Retinal pigment epithelial cell (primary cell): Measurements from ENCODE around the gene VEGFD.
A peak's percentile ranks its signal among the peaks of the same experiment; 100 is the strongest.

Experiments used
- DNase-seq: peaks from one replicate; pipeline ENCODE4 v3.0.0-alpha.2; 2010; ENCODE audit warnings: low read depth
- H3K4me3 ChIP-seq: 2 replicates; pipeline ENCODE4 v1.5.1; 2011; ENCODE audit warnings: mild to moderate bottlenecking, low read length, control low read depth, moderate library complexity
- TF ChIP-seq, protein P1 (sequence below): conservative IDR thresholded peaks from 2 replicates; pipeline ENCODE4 v1.5.1; 2011; ENCODE audit warnings: low read depth, low read length, control low read depth, inconsistent platforms

VEGFD gene

DNA sequence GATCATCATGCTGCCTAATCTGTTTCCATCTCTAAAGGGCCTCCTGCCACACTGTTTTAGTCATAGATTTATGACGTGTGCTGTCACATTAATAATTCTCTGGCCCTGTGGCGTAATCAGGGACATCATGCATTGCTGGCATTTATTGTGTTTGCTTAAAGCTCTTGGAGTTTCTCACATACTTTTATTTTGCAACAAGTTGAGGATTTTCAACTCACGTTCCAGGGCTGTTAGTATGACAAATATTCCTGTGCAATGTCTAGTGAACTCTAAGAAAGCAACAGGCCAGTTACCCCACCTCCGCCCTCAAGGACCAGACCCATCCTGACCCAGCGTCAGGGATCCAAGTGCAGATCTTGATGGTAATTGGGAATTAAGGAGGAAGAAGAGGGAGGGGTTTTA, 41.1 kb downstream of the VEGFD start:
- DNase-seq, result peak; percentile 50
- H3K4me3 ChIP-seq, result no peak overlapping the region
- TF ChIP-seq, protein P1, sequence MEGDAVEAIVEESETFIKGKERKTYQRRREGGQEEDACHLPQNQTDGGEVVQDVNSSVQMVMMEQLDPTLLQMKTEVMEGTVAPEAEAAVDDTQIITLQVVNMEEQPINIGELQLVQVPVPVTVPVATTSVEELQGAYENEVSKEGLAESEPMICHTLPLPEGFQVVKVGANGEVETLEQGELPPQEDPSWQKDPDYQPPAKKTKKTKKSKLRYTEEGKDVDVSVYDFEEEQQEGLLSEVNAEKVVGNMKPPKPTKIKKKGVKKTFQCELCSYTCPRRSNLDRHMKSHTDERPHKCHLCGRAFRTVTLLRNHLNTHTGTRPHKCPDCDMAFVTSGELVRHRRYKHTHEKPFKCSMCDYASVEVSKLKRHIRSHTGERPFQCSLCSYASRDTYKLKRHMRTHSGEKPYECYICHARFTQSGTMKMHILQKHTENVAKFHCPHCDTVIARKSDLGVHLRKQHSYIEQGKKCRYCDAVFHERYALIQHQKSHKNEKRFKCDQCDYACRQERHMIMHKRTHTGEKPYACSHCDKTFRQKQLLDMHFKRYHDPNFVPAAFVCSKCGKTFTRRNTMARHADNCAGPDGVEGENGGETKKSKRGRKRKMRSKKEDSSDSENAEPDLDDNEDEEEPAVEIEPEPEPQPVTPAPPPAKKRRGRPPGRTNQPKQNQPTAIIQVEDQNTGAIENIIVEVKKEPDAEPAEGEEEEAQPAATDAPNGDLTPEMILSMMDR, result no peak

DNA sequence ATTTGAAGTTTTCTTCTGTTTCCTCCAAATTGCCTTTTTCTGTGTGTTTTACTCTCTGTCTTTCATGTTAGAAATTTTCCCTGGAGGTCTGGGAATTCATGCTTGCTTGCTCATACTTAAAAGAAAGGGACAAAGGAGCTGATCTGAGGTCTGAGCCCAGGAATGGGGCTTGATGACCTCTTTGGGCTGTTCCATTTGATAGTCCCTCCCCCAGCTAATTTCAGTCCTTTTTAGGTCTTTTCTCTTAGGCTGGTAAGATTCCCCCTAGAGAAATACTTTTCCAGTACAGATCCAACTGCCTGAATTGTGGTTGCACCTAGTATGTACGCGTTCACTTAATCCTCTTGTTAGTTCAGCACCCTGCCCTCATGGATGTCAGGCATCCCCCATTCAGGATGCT, 43.3 kb downstream of the VEGFD start:
- H3K4me3 ChIP-seq, result no peak overlapping the region
- TF ChIP-seq, protein P1, result no peak
- DNase-seq, result no peak

DNA sequence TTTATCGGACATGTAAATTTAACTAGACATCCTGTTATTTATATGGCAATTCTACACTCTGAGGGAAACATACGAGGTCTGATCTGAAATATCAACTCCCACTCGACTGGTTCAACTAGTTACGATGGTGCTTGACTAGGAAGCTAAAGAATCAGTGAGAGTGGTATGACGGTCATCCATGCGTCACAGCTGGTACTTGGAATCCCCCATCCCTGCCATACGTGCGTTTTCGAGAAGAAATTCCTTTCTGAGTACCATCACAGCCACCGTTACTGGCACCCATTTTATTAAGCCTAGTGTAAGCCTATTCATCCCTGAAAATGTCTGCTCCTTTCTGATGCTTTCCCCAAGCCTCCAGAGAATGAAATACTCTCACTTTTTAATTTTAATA, 48.2 kb downstream of the VEGFD start:
- H3K4me3 ChIP-seq, result peak overlapping the region; percentile 51
- TF ChIP-seq, protein P1, result no peak
- peak; percentile 35 for DNase-seq

DNA sequence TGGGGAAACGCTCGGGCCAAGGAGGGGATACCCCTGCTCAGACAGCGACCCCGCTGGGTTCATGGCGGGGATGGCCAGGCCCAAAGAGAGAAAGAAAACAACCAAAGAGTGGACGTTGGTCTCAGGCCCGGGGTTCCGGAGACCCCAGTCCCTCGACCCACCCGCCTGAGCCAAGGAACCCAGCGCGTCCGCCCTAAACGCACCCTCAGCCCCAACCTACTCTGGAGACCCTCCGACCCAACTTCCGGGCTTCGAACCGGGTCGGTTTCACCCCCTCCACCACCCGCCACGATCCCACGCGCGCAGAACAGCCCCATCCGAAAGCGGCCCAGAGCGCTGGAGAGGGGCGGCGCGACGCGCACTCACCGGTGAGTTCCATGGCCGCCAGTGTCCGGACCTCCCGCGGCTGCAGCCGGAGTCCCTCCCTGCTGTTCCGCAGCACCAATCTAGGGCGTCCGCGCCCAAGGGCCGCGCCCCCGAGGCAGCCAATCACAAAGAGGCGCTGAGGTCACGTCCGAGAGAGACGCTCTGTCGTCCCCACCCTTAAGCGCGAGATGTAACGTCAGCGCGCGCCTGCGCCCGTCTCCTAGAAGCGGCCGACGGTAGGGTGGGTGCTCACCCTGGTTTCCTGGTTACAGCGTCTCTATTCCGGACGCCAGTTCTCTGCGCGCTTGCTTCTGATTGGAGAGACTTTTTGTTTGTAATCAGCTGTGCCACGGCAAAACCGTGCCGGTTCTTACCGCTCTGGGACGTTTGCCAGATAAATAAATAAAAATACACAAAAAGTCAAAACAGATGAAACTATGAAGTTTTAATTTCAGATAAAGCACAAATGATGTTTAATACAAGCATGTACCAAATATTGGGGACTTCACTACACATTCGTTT, 48.8 kb downstream of the VEGFD start, which contains the start of gene PIGA:
TSS of gene PIGA (minus strand) at position 389 of the 888 bp plus-strand sequence. CDS start 3,593 bp downstream, outside the sequence.
- peak; percentile 87 for DNase-seq
- TF ChIP-seq, protein P1, result no peak
- peak within 1 kb of the TSS; percentile 79 for H3K4me3 ChIP-seq

DNA sequence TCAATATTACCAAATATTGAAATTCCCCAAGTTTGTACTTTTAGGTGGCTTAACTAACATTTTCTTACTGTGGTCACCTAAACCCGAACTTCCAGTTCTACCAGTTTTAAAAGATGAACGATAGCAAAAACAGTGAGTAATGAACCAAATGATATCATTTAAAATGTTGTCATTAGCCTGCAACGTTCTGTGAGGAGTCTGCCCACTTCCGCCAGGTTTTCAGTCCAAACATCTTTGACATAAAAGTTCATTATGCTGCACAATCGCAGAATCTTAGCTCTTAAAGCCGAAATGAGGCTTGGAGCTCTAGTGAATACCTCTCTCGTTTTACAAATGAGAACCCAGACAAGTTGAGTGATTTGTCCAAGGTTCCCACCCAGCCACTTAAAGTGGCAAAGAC, 49.7 kb downstream of the VEGFD start:
- peak overlapping the region; percentile 79 for H3K4me3 ChIP-seq
- TF ChIP-seq, protein P1, result no peak
- no peak for DNase-seq

DNA sequence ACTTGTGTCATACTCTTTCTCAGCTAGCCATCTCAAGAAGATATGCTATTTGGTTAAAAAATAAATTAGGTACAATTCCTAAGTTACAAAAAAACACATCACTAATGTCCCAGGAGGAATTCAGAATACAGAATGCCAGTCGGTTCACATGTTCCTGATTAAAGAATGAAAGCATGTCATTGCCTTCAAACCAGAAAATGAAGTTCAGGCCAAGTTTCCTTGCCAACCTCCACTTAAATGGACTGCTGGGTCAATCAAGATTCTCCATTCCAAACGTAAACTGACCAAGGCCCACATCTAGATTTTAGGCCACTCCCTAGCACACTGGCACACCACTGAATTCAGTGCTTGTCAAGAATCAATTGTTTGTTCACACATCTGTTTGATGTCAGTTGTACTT, 55.4 kb downstream of the VEGFD start:
- DNase-seq, result no peak
- TF ChIP-seq, protein P1, result no peak
- no peak overlapping the region for H3K4me3 ChIP-seq

DNA sequence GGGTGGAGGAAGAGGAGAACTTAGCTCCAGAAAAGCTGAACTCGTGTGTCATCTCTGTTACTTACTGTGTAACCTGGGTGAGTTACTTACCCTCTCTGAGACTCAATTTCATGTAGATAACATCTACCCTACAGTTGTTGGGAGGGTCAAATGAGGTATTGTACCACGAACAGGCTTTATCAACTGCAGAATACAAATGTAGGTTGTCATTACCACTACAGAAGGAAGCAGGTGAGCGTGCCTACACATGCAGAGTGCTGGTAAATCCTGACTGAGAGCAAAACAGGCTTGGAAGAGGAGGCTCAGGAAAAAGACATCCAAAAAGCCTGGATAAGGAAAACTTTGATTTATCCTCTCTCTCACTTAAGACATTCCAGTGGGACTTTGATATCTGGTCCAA, 56.1 kb downstream of the VEGFD start:
- TF ChIP-seq, protein P1, result no peak
- no peak overlapping the region for H3K4me3 ChIP-seq
- DNase-seq, result no peak
